ENCODE data around the gene CYLC1.

Gene CYLC1, protein sequence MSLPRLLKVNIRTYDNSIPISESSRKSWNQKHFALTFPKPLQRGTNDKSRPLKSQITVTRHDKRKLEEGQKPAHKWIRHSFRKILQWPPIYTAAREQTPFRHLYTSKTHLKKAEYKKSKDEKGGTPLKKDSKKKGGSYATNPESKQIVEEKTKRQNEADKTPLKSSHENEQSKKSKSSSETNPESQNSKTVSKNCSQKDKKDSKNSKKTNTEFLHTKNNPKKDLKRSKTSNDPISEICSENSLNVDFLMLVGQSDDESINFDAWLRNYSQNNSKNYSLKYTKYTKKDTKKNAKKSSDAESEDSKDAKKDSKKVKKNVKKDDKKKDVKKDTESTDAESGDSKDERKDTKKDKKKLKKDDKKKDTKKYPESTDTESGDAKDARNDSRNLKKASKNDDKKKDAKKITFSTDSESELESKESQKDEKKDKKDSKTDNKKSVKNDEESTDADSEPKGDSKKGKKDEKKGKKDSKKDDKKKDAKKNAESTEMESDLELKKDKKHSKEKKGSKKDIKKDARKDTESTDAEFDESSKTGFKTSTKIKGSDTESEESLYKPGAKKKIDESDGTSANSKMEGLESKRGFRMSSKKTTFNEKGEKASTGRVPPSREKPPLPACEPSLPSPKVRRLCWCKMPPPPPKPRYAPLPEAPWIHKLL

DNA sequence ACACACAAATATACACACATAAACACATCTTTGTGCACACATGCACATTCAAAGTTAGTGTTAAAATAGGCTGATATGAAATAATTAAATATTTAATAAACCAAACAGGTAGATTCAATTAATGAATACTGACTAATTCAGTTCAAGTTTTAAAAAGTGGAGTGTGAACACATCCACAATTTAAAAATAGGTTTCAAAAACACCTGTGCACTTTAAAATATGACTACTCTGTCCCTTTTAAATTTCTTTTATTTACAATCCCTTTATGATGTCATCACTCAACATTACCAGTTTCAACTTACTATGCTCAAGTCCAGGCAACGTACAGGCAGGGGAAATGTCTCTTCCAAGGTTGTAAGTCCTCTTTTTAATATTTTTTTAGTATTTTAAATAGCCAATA is at the start of gene CYLC1:
Gene CYLC1, plus strand, starts transcription at position 301 of the 400 bp plus-strand sequence. Its CDS starts 37 bp downstream, at position 338.
- DNase-seq = no peak

DNA sequence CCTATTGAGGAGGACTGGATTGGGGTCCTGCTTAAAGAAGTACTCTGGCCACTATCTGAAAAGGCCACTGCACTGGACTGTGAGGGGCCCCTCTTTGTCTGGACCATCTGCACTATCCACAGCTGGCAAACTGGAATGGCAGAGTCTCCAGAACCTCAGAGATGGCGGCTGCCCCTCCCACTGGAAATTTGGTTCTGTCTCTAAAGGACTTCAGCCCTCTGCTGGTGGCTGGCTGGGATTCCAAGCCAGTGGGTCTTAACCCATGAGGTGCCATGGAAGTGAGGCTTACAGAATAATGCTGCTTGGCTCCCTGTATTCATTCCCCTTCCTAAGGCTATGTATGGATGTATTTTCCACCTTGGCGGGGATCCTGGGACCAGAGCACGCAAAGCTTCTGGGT is 41.6 kb upstream of the CYLC1 start:
- DNase-seq = no peak

DNA sequence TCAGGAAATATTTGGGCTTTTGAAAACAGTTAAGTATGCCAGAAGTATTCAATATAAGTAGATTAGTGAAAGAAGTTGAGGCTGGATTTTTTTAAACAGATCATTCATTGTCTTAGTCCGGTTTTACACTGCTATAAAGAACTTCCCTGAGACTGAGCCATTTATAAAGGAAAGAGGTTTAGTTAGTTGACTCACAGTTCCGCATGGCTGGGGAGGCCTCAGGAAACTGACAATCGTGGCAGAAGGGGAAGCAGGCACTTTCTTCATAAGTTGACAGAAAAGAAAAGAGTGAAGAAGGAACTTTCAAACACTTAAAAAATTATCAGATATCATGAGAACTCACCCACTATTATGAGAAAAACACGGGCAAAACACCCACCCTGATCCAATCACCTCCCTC is 31.1 kb upstream of the CYLC1 start:
- no peak for DNase-seq

DNA sequence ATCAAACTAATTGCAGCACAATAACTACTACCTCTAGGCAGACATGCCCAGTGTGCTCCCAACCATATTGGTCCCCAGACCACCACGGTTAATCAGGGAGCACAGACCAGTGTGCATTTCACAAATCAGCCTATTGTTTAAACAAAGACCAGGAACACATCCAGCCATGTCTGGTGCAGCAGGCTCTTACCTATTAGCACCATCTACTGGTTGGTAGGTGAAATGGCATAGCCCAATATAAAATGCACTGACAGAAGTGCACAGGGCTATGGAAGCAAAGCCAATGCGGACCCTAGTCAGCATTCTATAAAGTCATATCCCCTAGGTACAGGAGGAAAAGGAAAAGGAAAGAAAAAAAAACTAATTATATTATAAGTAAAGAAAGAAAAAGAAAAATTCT is 15.5 kb upstream of the CYLC1 start:
- DNase-seq = peak; percentile 61

DNA sequence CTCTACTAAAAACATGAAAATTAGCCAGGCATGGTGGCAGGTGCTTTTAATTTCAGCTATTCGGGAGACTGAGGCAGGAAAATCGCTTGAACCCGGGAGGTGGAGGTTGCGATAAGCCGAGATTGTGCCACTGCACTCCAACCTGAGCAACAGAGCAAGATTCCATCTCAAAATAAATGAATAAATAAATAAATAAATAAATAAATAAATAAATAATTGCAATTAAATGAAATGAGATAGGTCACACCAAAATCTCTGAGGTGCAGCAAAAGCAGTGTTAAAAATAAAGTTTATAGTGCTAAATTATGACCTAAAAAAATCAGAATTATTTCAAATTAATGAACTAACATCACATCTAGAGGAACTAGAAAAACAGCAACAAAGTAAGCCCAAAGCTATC is 13.6 kb upstream of the CYLC1 start:
- no peak for DNase-seq

DNA sequence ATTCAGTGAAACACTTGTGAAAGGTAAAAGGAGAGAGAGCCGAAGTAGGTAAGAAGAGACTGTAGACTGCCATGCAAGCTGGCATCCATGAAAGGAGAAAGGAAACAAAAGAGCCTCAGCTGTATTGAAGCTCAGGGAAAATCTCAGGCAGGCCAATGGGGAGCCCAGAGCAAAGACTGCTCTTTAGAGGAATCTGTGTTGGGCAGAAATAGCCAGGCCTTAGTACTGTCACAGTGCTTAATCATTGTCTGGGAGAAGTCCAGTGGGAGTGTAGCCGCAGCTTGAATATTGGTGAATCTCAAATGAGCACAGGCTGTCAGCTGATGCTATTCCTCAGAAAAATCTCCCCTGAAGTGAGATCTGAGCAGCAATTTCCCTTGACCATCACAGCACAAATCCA is 27.6 kb downstream of the CYLC1 start:
- no peak for DNase-seq

DNA sequence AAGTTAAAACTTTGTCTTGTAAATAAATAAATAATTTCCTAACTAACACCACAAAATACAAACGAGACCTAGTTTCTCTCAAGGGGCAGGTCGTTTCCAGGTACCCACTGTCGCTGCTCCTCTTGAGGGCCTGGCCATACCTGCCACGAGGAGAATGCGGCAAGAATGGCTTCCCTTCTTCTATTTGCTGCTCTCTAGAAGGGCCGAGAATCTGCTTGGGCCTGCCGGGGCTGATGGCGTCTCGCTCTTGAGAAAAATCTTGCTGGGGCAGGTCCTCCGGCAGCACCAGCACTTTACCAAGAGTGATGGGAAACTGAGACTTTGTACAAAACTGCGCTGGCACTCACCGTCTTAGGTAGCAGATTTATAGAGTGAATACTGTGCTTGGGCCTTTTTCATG is 31.5 kb downstream of the CYLC1 start:
- no peak for DNase-seq

DNA sequence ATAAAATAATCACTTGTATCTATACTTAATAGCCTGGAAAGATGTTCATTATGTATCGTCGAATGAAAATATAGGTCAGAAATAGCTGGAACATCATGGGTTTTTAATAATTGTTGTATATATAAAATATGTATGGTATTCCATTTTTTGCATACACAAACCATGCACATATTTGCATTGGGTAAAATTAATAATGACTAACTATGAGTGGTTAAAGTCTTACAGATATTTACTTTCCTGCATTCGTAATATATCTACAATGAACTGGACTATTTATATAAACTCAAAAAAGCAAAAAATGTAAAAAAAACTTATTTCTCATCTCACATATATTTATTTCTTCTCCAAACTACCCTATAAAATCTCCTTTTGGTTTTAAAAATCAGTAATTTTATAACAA is 46.0 kb downstream of the CYLC1 start:
- no peak for DNase-seq

DNA sequence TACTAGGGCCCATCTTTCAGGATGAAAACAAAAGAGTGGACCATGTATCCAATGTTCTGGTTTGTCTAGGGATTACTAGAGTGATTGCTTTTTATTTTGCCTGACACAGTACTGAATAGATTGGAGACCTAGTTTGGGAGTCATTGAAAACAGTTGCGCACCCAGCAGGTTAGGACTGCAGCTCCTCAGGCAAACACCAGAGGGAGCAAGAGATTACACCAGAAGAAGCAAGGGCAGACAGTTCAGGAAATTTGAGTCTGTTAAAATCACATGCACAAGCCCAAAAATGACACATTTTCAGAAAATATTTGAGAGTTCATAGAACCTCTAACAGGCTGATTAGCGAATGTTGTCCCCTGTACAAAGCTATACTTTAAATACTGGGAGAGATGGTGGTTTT is 55.6 kb downstream of the CYLC1 start:
- peak; percentile 31 for DNase-seq

DNA sequence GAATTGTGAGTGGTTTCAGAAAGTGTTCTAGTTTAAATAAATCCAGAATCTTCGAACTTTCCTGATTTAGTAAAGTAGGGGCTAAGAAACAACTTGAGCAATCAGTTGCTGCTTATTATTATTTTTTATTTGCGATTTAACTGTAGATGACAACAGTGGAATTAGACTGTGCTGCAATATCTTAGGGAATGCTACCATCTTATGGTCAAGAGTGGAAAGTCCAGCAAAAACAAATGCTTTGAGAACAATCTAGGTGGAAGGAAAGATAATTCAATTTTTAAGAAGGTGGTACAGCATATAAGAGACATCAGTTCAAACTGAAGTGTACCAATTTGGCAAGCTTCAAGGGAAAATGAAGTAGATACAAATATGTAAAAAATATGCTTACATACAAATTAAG is 73.3 kb downstream of the CYLC1 start:
- DNase-seq = no peak

Data from NCI-H1105 treated with DMSO at 0.1 percent for 48 hours (cell line).